CD1c-positive myeloid dendritic cell (primary cell): Measurements from ENCODE around the gene CCDC190.
"Not testable (repeated sequence)": the region's sequence is repeated elsewhere in the genome, so short reads cannot be mapped to it uniquely, and the experiment has no call there.

Experiments
- DNase-seq: peaks from one replicate; pipeline ENCODE4 v3.0.0-alpha.2; 2016; ENCODE audit errors: extremely low spot score

CCDC190 gene

GRCh38 chr1:162861101-162861500 lies at the start of gene CCDC190:
CCDC190 (minus strand) TSS chr1:162861175; CDS start chr1:162859646, 1,529 bp downstream.
- no peak for DNase-seq

GRCh38 chr1:162910161-162910560 lies 49.2 kb upstream of the CCDC190 start:
- no peak for DNase-seq

- DNase-seq, result no peak
These were observed 47.8 kb upstream of the CCDC190 start for GRCh38 chr1:162908780-162909179.

GRCh38 chr1:162908236-162908635 lies 47.3 kb upstream of the CCDC190 start:
- DNase-seq, result no peak

- no peak for DNase-seq
These were observed 45.5 kb upstream of the CCDC190 start for GRCh38 chr1:162906485-162906884.

GRCh38 chr1:162905174-162906158 lies 44.5 kb upstream of the CCDC190 start:
- DNase-seq, result no peak

GRCh38 chr1:162904579-162904978 lies 43.6 kb upstream of the CCDC190 start:
- no peak for DNase-seq

GRCh38 chr1:162904023-162904422 lies 43.0 kb upstream of the CCDC190 start:
- DNase-seq, result no peak

GRCh38 chr1:162903246-162903645 lies 42.3 kb upstream of the CCDC190 start:
- DNase-seq, result no peak

GRCh38 chr1:162902416-162902815 lies 41.4 kb upstream of the CCDC190 start:
- peak; percentile 23 for DNase-seq

GRCh38 chr1:162901243-162901642 lies 40.3 kb upstream of the CCDC190 start:
- no peak for DNase-seq

GRCh38 chr1:162899422-162900146 lies 38.6 kb upstream of the CCDC190 start:
- DNase-seq, result no peak

GRCh38 chr1:162893612-162893908 lies 32.6 kb upstream of the CCDC190 start:
- DNase-seq, result no peak

- peak; percentile 46 for DNase-seq
These were observed 32.1 kb upstream of the CCDC190 start for GRCh38 chr1:162892906-162893611.

- DNase-seq, result no peak
These were observed 29.0 kb upstream of the CCDC190 start for GRCh38 chr1:162889989-162890388.

- DNase-seq, result no peak
These were observed 25.7 kb upstream of the CCDC190 start for GRCh38 chr1:162886705-162887104.

GRCh38 chr1:162885265-162885664 lies 24.3 kb upstream of the CCDC190 start:
- DNase-seq, result no peak

- DNase-seq, result no peak
These were observed 23.9 kb upstream of the CCDC190 start for GRCh38 chr1:162884831-162885230.

GRCh38 chr1:162882248-162882674 lies 21.3 kb upstream of the CCDC190 start:
- DNase-seq, result no peak

- DNase-seq, result no peak
These were observed 20.6 kb upstream of the CCDC190 start for GRCh38 chr1:162881590-162881989.

GRCh38 chr1:162880617-162881016 lies 19.6 kb upstream of the CCDC190 start:
- DNase-seq, result not testable (repeated sequence)

GRCh38 chr1:162878000-162878596 lies 17.1 kb upstream of the CCDC190 start:
- peak; percentile 72 for DNase-seq
